ENCODE results near the gene GMEB2. TPM values are rescaled to one million over a fixed set of nuclear protein-coding genes. Genes with fewer than 3 reads are reported as not detected.
A peak's percentile ranks its signal among the peaks of the same experiment; 100 is the strongest.

Gene GMEB2
- total RNA-seq, 1 donor from 2014 or later, result 13.2 TPM

GRCh38 chr20:63628246-63628975 lies 1.5 kb upstream of the GMEB2 start:
- peaks cover 3% of the 10 kb centered on the region for H3K36me3 ChIP-seq (ENCODE audit: control insufficient read depth, insufficient read depth, low read length)
- H3K27me3 ChIP-seq (ENCODE audit: control insufficient read depth, insufficient read depth, low read length), result no peaks in the 10 kb centered on the region
- TF ChIP-seq, protein P1, sequence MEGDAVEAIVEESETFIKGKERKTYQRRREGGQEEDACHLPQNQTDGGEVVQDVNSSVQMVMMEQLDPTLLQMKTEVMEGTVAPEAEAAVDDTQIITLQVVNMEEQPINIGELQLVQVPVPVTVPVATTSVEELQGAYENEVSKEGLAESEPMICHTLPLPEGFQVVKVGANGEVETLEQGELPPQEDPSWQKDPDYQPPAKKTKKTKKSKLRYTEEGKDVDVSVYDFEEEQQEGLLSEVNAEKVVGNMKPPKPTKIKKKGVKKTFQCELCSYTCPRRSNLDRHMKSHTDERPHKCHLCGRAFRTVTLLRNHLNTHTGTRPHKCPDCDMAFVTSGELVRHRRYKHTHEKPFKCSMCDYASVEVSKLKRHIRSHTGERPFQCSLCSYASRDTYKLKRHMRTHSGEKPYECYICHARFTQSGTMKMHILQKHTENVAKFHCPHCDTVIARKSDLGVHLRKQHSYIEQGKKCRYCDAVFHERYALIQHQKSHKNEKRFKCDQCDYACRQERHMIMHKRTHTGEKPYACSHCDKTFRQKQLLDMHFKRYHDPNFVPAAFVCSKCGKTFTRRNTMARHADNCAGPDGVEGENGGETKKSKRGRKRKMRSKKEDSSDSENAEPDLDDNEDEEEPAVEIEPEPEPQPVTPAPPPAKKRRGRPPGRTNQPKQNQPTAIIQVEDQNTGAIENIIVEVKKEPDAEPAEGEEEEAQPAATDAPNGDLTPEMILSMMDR (IDR thresholded peaks at IDR 0.05; ENCODE audit: insufficient read depth, low read length, severe bottlenecking), result no peak
- FAIRE-seq (no peak), DNase-seq (ENCODE audit: low read depth) (peak; percentile 56)
- H3K4me3 ChIP-seq (ENCODE audit: low read depth, low read length), result peak overlapping the region; percentile 96

- DNase-seq (ENCODE audit: low read depth), result no peak
- no peaks in the 10 kb centered on the region for H3K27me3 ChIP-seq (ENCODE audit: control insufficient read depth, insufficient read depth, low read length)
- H3K36me3 ChIP-seq (ENCODE audit: control insufficient read depth, insufficient read depth, low read length), result peaks cover 3% of the 10 kb centered on the region
- FAIRE-seq, result no peak
- H3K4me3 ChIP-seq (ENCODE audit: low read depth, low read length), result peak overlapping the region; percentile 96
- TF ChIP-seq, protein P1 (IDR thresholded peaks at IDR 0.05; ENCODE audit: insufficient read depth, low read length, severe bottlenecking), result no peak
Observed at GRCh38 chr20:63627751-63628245, 897 bp upstream of the GMEB2 start.

DNA sequence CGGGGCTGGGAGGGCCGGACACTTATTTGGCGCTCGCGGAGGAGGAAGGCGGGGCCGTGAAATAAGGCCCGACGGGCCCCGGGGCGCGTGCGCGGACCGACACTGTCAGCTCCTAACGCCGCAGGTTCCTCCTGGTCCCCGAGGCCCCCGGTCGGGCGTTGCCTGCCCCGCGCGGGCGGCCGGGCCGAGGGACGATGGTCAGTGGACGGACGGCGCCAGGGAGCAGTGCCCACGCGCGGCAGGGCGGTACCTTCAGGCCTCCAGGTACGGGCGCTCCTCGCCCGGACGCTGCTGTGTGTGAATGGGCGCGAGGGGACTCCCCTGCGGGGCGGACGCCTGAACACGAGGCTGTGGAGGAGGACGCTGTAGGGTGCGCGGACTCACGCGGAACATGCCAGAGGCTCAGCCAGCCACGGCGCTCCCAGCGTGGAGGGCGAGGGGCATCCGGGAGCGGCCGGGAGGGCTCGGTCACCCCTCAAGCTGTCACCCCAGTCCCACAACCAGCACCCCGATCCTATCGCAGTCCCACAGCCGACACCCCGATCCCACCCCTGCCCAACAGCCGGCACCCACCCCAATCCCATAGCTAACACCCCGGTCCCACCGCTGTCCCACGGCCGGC lies 339 bp upstream of the GMEB2 start:
- DNase-seq (ENCODE audit: low read depth) (peak; percentile 72), FAIRE-seq (no peak)
- H3K27me3 ChIP-seq (ENCODE audit: control insufficient read depth, insufficient read depth, low read length), result no peaks in the 10 kb centered on the region
- peak overlapping the region; percentile 96 for H3K4me3 ChIP-seq (ENCODE audit: low read depth, low read length)
- TF ChIP-seq, protein P1 (IDR thresholded peaks at IDR 0.05; ENCODE audit: insufficient read depth, low read length, severe bottlenecking), result no peak
- H3K36me3 ChIP-seq (ENCODE audit: control insufficient read depth, insufficient read depth, low read length), result peaks cover 3% of the 10 kb centered on the region

DNA sequence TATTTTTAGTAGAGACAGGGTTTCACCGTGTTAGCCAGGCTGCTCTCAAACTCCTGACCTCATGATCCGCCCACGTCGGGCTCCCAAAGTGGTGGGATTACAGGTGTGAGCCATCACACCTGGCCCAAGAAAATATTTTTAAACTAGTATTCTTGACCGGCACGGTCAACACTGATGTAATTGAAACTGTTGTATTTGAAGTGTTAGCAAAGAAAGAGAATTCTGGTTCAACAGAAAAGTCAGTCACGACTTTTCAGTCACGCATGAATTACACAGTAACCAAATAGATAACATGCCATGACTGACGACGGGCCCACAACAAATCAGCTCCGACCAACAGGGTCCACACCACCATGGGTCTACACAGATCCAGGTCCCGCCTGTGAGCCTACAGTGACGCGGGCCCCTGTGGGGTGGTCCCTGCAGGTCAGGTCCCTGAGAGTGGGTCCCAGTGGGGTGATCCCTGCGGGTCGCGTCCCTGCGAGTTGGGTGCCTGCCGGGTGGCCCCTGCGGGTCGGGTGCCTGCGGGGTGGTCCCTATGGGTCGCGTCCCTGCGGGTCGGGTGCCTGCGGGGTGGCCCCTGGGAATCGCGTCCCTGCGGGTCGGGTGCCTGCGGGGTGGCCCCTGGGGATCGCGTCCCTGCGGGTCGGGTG lies 1.0 kb downstream of the GMEB2 start:
- TF ChIP-seq, protein P1 (IDR thresholded peaks at IDR 0.05; ENCODE audit: insufficient read depth, low read length, severe bottlenecking), result no peak
- FAIRE-seq, result no peak
- Histone ChIP-seq H3K27me3 (ENCODE audit: control insufficient read depth, insufficient read depth, low read length) (no peaks in the 10 kb centered on the region), H3K36me3 (ENCODE audit: control insufficient read depth, insufficient read depth, low read length) (peaks cover 3% of the 10 kb centered on the region), H3K4me3 (ENCODE audit: low read depth, low read length) (peak overlapping the region; percentile 82)
- peak; percentile 9 for DNase-seq (ENCODE audit: low read depth)

GRCh38 chr20:63624486-63624885 lies 2.4 kb downstream of the GMEB2 start:
- TF ChIP-seq, protein P1 (IDR thresholded peaks at IDR 0.05; ENCODE audit: insufficient read depth, low read length, severe bottlenecking), result no peak
- Histone ChIP-seq H3K27me3 (ENCODE audit: control insufficient read depth, insufficient read depth, low read length) (no peaks in the 10 kb centered on the region), H3K4me3 (ENCODE audit: low read depth, low read length) (no peak overlapping the region), H3K36me3 (ENCODE audit: control insufficient read depth, insufficient read depth, low read length) (peaks cover 2% of the 10 kb centered on the region)
- FAIRE-seq (no peak), DNase-seq (ENCODE audit: low read depth) (no peak)

All from bronchial epithelial cell (primary cell).